H1 (cell line): ENCODE data around the gene PRRX2. TPM values are rescaled to one million over a fixed set of nuclear protein-coding genes. Genes with fewer than 3 reads are reported as not detected.

ENCODE experiments used
- FOSL1 ChIP-seq: IDR thresholded peaks from 2 replicates; pipeline ENCODE4 v1.6.1; 2011; ENCODE audit warnings: mild to moderate bottlenecking, low read depth, low read length, moderate library complexity; ENCODE audit not compliant: insufficient read depth
- MAFK ChIP-seq: IDR thresholded peaks from 2 replicates; pipeline ENCODE4 v1.6.1; 2012; ENCODE audit warnings: low read depth, mild to moderate bottlenecking, improper control_type of control experiment, low read length
- RAD21 ChIP-seq, 2 experiments: IDR thresholded peaks in 1 of 2; conservative IDR thresholded peaks in 1 of 2; 2 replicates each; pipeline ENCODE4 v1.6.1; 2011; ENCODE audit warnings: low read depth in 2 of 2, low read length in 2 of 2, improper control_type of control experiment in 1 of 2, inconsistent platforms in 1 of 2, mild to moderate bottlenecking in 1 of 2, moderate library complexity in 1 of 2
- RBBP5 ChIP-seq: IDR thresholded peaks from 2 replicates; pipeline ENCODE4 v1.7.1; 2012; ENCODE audit warnings: low read depth, mild to moderate bottlenecking, inconsistent platforms, low read length, moderate library complexity, borderline replicate concordance
- SIRT6 ChIP-seq: IDR thresholded peaks from one replicate; pipeline ENCODE4 v1.7.1; 2012; ENCODE audit warnings: low read length, inconsistent platforms
- TBP ChIP-seq: IDR thresholded peaks from 2 replicates; pipeline ENCODE4 v1.6.1; 2011; ENCODE audit warnings: low read depth, low read length, improper control_type of control experiment
- polyA plus RNA-seq, 7 experiments: library from polyadenylated mRNA; depleted of rRNA in 3 of 7; stranded (reverse) in 5 of 7; unstranded in 2 of 7; fragments of >200 nt in 5 of 7; fragments of 200-250 nt in 2 of 7; gene quantifications; 1 replicate in 5 of 7; 2 replicates in 1 of 7; 4 replicates in 1 of 7; pipeline versions ENCODE4 v1.2.1 to v1.2.3, GENCODE V29; 2011 to 2013; ENCODE audit warnings: missing spikeins in 2 of 7, mixed read lengths in 2 of 7
- total RNA-seq: library from RNA; stranded (reverse); fragmentation: NEBNext Ultra II Directional; extraction: Animal tissue kit (Norgen Biotek cat#: 25700); gene quantifications from 2 replicates; pipeline ENCODE4 v1.2.1, GENCODE V29; 2021
- TF ChIP-seq, protein P1 (sequence below): fragments of 300-600 bp; sonication (generic); IDR thresholded peaks from 2 replicates; pipeline ENCODE4 v1.7.1; 2012; ENCODE audit warnings: low read length, moderate library complexity, mild to moderate bottlenecking, inconsistent platforms; ENCODE audit not compliant: insufficient replicate concordance

Gene PRRX2
- total and polyA plus RNA-seq, 2 of the 8 experiments (the other 6 are each of a cell fraction or from before 2014, with no cell fraction given), result 5.8 to 9.2 TPM

DNA sequence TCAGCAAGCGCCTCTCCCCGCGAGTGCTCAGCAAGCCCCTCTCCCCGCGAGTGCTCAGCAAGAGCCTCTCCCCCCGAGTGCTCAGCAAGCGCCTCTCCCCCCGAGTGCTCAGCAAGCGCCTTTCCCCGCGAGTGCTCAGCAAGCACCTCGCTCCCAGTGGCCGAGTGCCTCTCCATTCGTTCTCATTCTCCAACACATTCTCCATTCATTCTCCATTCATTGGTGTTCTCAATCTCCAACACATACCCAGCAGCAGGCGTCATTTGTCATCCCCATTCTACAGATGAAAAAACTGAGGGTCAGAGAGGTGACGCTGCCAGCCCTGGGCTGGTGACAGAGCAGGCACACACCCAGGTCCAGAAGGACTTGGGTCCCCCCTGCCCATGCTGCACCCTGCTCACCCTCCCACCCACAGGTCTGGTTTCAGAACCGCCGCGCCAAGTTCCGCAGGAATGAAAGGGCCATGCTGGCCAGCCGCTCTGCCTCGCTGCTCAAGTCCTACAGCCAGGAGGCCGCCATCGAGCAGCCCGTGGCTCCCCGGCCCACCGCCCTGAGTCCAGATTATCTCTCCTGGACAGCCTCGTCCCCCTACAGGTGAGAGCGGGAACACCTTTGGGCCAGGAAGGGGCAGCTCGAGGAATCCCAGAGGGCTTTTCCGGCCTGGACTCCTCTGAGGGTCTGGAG, 54.9 kb downstream of the PRRX2 start (continued):
- no peak for TF ChIP-seq SIRT6
- TF ChIP-seq, protein P1, sequence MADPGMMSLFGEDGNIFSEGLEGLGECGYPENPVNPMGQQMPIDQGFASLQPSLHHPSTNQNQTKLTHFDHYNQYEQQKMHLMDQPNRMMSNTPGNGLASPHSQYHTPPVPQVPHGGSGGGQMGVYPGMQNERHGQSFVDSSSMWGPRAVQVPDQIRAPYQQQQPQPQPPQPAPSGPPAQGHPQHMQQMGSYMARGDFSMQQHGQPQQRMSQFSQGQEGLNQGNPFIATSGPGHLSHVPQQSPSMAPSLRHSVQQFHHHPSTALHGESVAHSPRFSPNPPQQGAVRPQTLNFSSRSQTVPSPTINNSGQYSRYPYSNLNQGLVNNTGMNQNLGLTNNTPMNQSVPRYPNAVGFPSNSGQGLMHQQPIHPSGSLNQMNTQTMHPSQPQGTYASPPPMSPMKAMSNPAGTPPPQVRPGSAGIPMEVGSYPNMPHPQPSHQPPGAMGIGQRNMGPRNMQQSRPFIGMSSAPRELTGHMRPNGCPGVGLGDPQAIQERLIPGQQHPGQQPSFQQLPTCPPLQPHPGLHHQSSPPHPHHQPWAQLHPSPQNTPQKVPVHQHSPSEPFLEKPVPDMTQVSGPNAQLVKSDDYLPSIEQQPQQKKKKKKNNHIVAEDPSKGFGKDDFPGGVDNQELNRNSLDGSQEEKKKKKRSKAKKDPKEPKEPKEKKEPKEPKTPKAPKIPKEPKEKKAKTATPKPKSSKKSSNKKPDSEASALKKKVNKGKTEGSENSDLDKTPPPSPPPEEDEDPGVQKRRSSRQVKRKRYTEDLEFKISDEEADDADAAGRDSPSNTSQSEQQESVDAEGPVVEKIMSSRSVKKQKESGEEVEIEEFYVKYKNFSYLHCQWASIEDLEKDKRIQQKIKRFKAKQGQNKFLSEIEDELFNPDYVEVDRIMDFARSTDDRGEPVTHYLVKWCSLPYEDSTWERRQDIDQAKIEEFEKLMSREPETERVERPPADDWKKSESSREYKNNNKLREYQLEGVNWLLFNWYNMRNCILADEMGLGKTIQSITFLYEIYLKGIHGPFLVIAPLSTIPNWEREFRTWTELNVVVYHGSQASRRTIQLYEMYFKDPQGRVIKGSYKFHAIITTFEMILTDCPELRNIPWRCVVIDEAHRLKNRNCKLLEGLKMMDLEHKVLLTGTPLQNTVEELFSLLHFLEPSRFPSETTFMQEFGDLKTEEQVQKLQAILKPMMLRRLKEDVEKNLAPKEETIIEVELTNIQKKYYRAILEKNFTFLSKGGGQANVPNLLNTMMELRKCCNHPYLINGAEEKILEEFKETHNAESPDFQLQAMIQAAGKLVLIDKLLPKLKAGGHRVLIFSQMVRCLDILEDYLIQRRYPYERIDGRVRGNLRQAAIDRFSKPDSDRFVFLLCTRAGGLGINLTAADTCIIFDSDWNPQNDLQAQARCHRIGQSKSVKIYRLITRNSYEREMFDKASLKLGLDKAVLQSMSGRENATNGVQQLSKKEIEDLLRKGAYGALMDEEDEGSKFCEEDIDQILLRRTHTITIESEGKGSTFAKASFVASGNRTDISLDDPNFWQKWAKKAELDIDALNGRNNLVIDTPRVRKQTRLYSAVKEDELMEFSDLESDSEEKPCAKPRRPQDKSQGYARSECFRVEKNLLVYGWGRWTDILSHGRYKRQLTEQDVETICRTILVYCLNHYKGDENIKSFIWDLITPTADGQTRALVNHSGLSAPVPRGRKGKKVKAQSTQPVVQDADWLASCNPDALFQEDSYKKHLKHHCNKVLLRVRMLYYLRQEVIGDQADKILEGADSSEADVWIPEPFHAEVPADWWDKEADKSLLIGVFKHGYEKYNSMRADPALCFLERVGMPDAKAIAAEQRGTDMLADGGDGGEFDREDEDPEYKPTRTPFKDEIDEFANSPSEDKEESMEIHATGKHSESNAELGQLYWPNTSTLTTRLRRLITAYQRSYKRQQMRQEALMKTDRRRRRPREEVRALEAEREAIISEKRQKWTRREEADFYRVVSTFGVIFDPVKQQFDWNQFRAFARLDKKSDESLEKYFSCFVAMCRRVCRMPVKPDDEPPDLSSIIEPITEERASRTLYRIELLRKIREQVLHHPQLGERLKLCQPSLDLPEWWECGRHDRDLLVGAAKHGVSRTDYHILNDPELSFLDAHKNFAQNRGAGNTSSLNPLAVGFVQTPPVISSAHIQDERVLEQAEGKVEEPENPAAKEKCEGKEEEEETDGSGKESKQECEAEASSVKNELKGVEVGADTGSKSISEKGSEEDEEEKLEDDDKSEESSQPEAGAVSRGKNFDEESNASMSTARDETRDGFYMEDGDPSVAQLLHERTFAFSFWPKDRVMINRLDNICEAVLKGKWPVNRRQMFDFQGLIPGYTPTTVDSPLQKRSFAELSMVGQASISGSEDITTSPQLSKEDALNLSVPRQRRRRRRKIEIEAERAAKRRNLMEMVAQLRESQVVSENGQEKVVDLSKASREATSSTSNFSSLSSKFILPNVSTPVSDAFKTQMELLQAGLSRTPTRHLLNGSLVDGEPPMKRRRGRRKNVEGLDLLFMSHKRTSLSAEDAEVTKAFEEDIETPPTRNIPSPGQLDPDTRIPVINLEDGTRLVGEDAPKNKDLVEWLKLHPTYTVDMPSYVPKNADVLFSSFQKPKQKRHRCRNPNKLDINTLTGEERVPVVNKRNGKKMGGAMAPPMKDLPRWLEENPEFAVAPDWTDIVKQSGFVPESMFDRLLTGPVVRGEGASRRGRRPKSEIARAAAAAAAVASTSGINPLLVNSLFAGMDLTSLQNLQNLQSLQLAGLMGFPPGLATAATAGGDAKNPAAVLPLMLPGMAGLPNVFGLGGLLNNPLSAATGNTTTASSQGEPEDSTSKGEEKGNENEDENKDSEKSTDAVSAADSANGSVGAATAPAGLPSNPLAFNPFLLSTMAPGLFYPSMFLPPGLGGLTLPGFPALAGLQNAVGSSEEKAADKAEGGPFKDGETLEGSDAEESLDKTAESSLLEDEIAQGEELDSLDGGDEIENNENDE, result no peak
- TF ChIP-seq FOSL1, result no peak
- TF ChIP-seq MAFK, result no peak
- peak; percentile 32 to 58; a peak in 3 of 4 replicates for TF ChIP-seq RAD21 (IDR thresholded peaks at IDR 0.05 in 1 of 2, conservative IDR thresholded peaks at IDR 0.05 in 1 of 2; ENCODE audit: low read depth in 2 of 2, low read length in 2 of 2)
- TF ChIP-seq RBBP5, result no peak
- TF ChIP-seq TBP, result no peak
